Panc1 (cell line): ENCODE data around the gene OLFML1. TPM values are rescaled to one million over a fixed set of nuclear protein-coding genes. Genes with fewer than 3 reads are reported as not detected.

Source experiments
- ATAC-seq: fragments of 200-7000 bp; cut with Tn5 transposase; 2 replicates; pipeline ENCODE4 v1.9.1; 2020; ENCODE audit warnings: mild to moderate bottlenecking, moderate library complexity
- BruUV-seq: library from RNA; stranded (reverse); fragments of 400-500 nt; replicated peaks from 2 replicates; lab custom pipeline; 2021; lab: Mats Ljungman, UMichigan
- CTCF ChIA-PET: fragments of 300-600 bp; sonication (Branson Sonifier 250); formaldehyde crosslinking; loops from one replicate; lab custom pipeline; 2022; ENCODE audit warnings: antibody characterized with exemption; lab: Charles Lee
- POLR2A ChIA-PET: fragments of 300-600 bp; sonication (Branson Sonifier 250); formaldehyde crosslinking; loops from one replicate; lab custom pipeline; 2022; ENCODE audit warnings: antibody characterized with exemption; lab: Charles Lee
- DNase-seq: peaks from one replicate; pipeline ENCODE4 v3.0.0-alpha.2; 2010; ENCODE audit warnings: low read depth, low spot score
- H3K27ac ChIP-seq: 2 replicates; pipeline ENCODE4 v1.5.1; 2011; ENCODE audit warnings: mild to moderate bottlenecking, low read length, inconsistent platforms
- H3K27me3 ChIP-seq: fragments of 200-500 bp; sonication (Bioruptor generic); 2 replicates; pipeline ENCODE4 v1.6.0; 2014; ENCODE audit warnings: low read length, inconsistent platforms; ENCODE audit not compliant: control insufficient read depth, insufficient read depth
- H3K36me3 ChIP-seq: fragments of 200-500 bp; sonication (Bioruptor generic); 2 replicates; pipeline ENCODE4 v1.5.1; 2014; ENCODE audit warnings: inconsistent platforms, mild to moderate bottlenecking, low read length, moderate library complexity; ENCODE audit not compliant: control insufficient read depth, insufficient read depth
- H3K4me1 ChIP-seq: 2 replicates; pipeline ENCODE4 v1.5.1; 2011; ENCODE audit warnings: inconsistent platforms, mild to moderate bottlenecking, low read length, moderate library complexity; ENCODE audit not compliant: control insufficient read depth, insufficient read depth
- H3K4me3 ChIP-seq, 2 experiments: 2 replicates each; pipeline ENCODE4 v1.5.1; 2011 to 2012; ENCODE audit warnings: low read depth in 2 of 2, low read length in 2 of 2, mild to moderate bottlenecking in 2 of 2, inconsistent platforms in 1 of 2, moderate library complexity in 1 of 2
- H3K9me3 ChIP-seq: fragments of 200-500 bp; sonication (Bioruptor generic); 2 replicates; pipeline ENCODE4 v1.5.1; 2014; ENCODE audit warnings: low read depth, mild to moderate bottlenecking, inconsistent platforms, low read length, moderate library complexity; ENCODE audit not compliant: control insufficient read depth, insufficient read depth
- CTCF ChIP-seq: fragments of 450-650 bp; IDR thresholded peaks from 2 replicates; pipeline ENCODE4 v1.5.1; 2017; ENCODE audit warnings: mild to moderate bottlenecking
- POLR2AphosphoS5 ChIP-seq: IDR thresholded peaks from 2 replicates; pipeline ENCODE4 v1.6.1; 2012; ENCODE audit warnings: mild to moderate bottlenecking, low read depth, low read length, moderate library complexity
- REST ChIP-seq, 2 experiments: IDR thresholded peaks; 2 replicates each; pipeline ENCODE4 v1.6.1; 2011 to 2012; ENCODE audit warnings: low read depth in 2 of 2, control low read depth in 1 of 2, low read length in 1 of 2, mild to moderate bottlenecking in 1 of 2, moderate library complexity in 1 of 2; ENCODE audit not compliant: insufficient read depth in 1 of 2
- SIN3A ChIP-seq: IDR thresholded peaks from 2 replicates; pipeline ENCODE4 v1.6.1; 2012; ENCODE audit warnings: low read depth, mild to moderate bottlenecking, low read length, moderate library complexity, borderline replicate concordance; ENCODE audit not compliant: insufficient read depth
- TCF7L2 ChIP-seq: IDR thresholded peaks from 2 replicates; pipeline ENCODE4 v1.6.1; 2011; ENCODE audit warnings: mild to moderate bottlenecking, low read depth, low read length, inconsistent platforms
- in situ Hi-C: cut with HindIII; loops from 2 replicates; pipeline ENCODE4 v1.10.0; 2016; ENCODE audit warnings: low sequenced_read_pairs, low pct_unique_long_range_greater_than_20kb
- intact Hi-C: fragments of 100-400 bp; cut with micrococcal nuclease; formaldehyde crosslinking; loops from one replicate; pipeline ENCODE4 v1.10.0; 2022; ENCODE audit not compliant: unreplicated experiment
- total RNA-seq: library from RNA; stranded (reverse); gene quantifications from one replicate; pipeline ENCODE4 v1.2.1, GENCODE V29; 2021; ENCODE audit not compliant: unreplicated experiment

OLFML1 gene
- total RNA-seq, 1 experiment from 2014 or later, result not detected

GRCh38 chr11:7501894-7502293 lies 16.6 kb downstream of the OLFML1 start:
- no peaks in the 10 kb centered on the region for H3K27me3 ChIP-seq
- ChIA-PET POLR2A (no interaction called here), CTCF (interaction anchor here (0.6 kb wide), 1 partner anchor 342 kb away, joined by 3 read pairs; no protein-coding TSS in a partner anchor)
- ATAC-seq (no peak), DNase-seq (no peak)
- in situ Hi-C loops (no loop called here), intact Hi-C loops (no loop called here)
- no peaks in the 10 kb centered on the region for H3K9me3 ChIP-seq
- no peaks in the 10 kb centered on the region for H3K4me1 ChIP-seq
- no peak overlapping the region for H3K27ac ChIP-seq
- TF ChIP-seq TCF7L2 (no peak), SIN3A (no peak), CTCF (no peak), REST (IDR thresholded peaks at IDR 0.05; ENCODE audit: insufficient read depth in 1 of 2, low read depth in 2 of 2, low read length in 1 of 2) (no peak), POLR2AphosphoS5 (no peak)
- H3K4me3 ChIP-seq, result no peak overlapping the region
- H3K36me3 ChIP-seq, result no peaks in the 10 kb centered on the region
- no TSS peak for BruUV-seq

GRCh38 chr11:7506243-7506642 lies 20.9 kb downstream of the OLFML1 start:
- Histone ChIP-seq H3K27ac (no peak overlapping the region), H3K9me3 (no peaks in the 10 kb centered on the region), H3K36me3 (no peaks in the 10 kb centered on the region), H3K4me3 (no peak overlapping the region), H3K4me1 (no peaks in the 10 kb centered on the region), H3K27me3 (no peaks in the 10 kb centered on the region)
- ChIA-PET CTCF (interaction anchor here (0.6 kb wide), 1 partner anchor 161 kb away, joined by 4 read pairs; no protein-coding TSS in a partner anchor), POLR2A (no interaction called here)
- no TSS peak for BruUV-seq
- no peak for ATAC-seq
- TF ChIP-seq POLR2AphosphoS5, result no peak
- no peak for TF ChIP-seq CTCF
- TF ChIP-seq REST (IDR thresholded peaks at IDR 0.05; ENCODE audit: insufficient read depth in 1 of 2, low read depth in 2 of 2, low read length in 1 of 2), result no peak
- no peak for TF ChIP-seq TCF7L2
- no peak for TF ChIP-seq SIN3A
- in situ Hi-C loops, result no loop called here
- no peak for DNase-seq
- intact Hi-C loops, result no loop called here
